H1 (cell line): ENCODE data around the gene CCDC116. TPM values are rescaled to one million over a fixed set of nuclear protein-coding genes. Genes with fewer than 3 reads are reported as not detected.

ENCODE experiments used
- CTCF ChIA-PET: fragments of 300-600 bp; sonication (Branson Sonifier 250); formaldehyde crosslinking; loops from one replicate; lab custom pipeline; 2021; ENCODE audit not compliant: partially characterized antibody; lab: Charles Lee
- POLR2A ChIA-PET: fragments of 300-600 bp; sonication (Branson Sonifier 250); formaldehyde crosslinking; loops from one replicate; lab custom pipeline; 2021; ENCODE audit warnings: inconsistent platforms; ENCODE audit not compliant: partially characterized antibody; lab: Charles Lee
- DNase-seq, 2 experiments: peaks; one replicate each; pipeline versions ENCODE4 v3.0.0 to v3.0.0-alpha.2; 2010 to 2022; ENCODE audit warnings: low spot score in 2 of 2, low read depth in 1 of 2, mixed read lengths in 1 of 2
- FAIRE-seq: peaks from 2 replicates; lab custom pipeline; 2011; peaks lifted over from hg19 to GRCh38; lab: Jason Lieb, UNC
- H2AFZ ChIP-seq: 2 replicates; pipeline ENCODE4 v1.8.1; 2012; ENCODE audit warnings: low read length, inconsistent platforms
- H2AK5ac ChIP-seq: 2 replicates; pipeline ENCODE4 v1.6.1; 2013; ENCODE audit warnings: low read depth, low read length
- H2BK120ac ChIP-seq: replicated peaks from 2 replicates; pipeline ENCODE3; 2013; ENCODE audit warnings: low read depth, low read length, inconsistent platforms
- H2BK12ac ChIP-seq: 2 replicates; pipeline ENCODE4 v1.6.1; 2013; ENCODE audit warnings: low read depth, low read length
- H2BK15ac ChIP-seq: 2 replicates; pipeline ENCODE4 v1.6.1; 2013; ENCODE audit warnings: low read length
- H2BK20ac ChIP-seq: 2 replicates; pipeline ENCODE4 v1.6.1; 2013; ENCODE audit warnings: low read length
- H2BK5ac ChIP-seq: 2 replicates; pipeline ENCODE4 v1.6.1; 2013; ENCODE audit warnings: low read depth, low read length
- H3K14ac ChIP-seq: 2 replicates; pipeline ENCODE4 v1.6.1; 2013; ENCODE audit warnings: inconsistent platforms; ENCODE audit not compliant: insufficient read length
- H3K18ac ChIP-seq: 2 replicates; pipeline ENCODE4 v1.6.1; 2013; ENCODE audit warnings: low read length; ENCODE audit errors: extremely low read depth
- H3K23ac ChIP-seq: 2 replicates; pipeline ENCODE4 v1.6.1; 2013; ENCODE audit warnings: inconsistent platforms; ENCODE audit not compliant: insufficient read length
- H3K23me2 ChIP-seq: 2 replicates; pipeline ENCODE4 v1.6.1; 2013; ENCODE audit warnings: low read depth, low read length
- H3K27ac ChIP-seq: 2 replicates; pipeline ENCODE4 v1.6.1; 2011; ENCODE audit warnings: low read depth, low read length, inconsistent platforms
- H3K27me3 ChIP-seq, 4 experiments: replicated peaks in 1 of 4; 1 replicate in 1 of 4; 2 replicates in 3 of 4; pipeline versions ENCODE4 v1.6.1 to v1.8.1; 2011 to 2013; ENCODE audit warnings: low read length in 3 of 4, mild to moderate bottlenecking in 3 of 4, inconsistent platforms in 2 of 4, mixed read lengths in 2 of 4, moderate library complexity in 1 of 4; ENCODE audit not compliant: control insufficient read depth in 3 of 4, insufficient read depth in 3 of 4; ENCODE audit errors: extremely low read depth in 1 of 4
- H3K36me3 ChIP-seq, 4 experiments: 2 replicates each; pipeline versions ENCODE4 v1.6.1 to v1.8.1; 2011 to 2013; ENCODE audit warnings: mild to moderate bottlenecking in 4 of 4, low read length in 3 of 4, moderate library complexity in 2 of 4, control low read depth in 1 of 4, inconsistent platforms in 1 of 4; ENCODE audit not compliant: insufficient read depth in 4 of 4, control insufficient read depth in 2 of 4
- H3K4ac ChIP-seq: replicated peaks from 2 replicates; pipeline ENCODE3; 2013; ENCODE audit warnings: low read length, low read depth, mixed read lengths, inconsistent platforms; ENCODE audit not compliant: insufficient read length
- H3K4me1 ChIP-seq, 4 experiments: replicated peaks in 1 of 4; 1 replicate in 1 of 4; 2 replicates in 3 of 4; pipeline versions ENCODE4 v1.6.1 to v1.8.1; 2011 to 2013; ENCODE audit warnings: low read length in 3 of 4, inconsistent platforms in 2 of 4, mixed read lengths in 1 of 4; ENCODE audit not compliant: insufficient read depth in 4 of 4, control insufficient read depth in 3 of 4
- H3K4me2 ChIP-seq, 2 experiments: 2 replicates each; pipeline versions ENCODE4 v1.6.1 to v1.8.1; 2011 to 2013; ENCODE audit warnings: low read depth in 2 of 2, low read length in 2 of 2, control low read depth in 1 of 2, inconsistent platforms in 1 of 2, mild to moderate bottlenecking in 1 of 2; ENCODE audit not compliant: insufficient read depth in 1 of 2
- H3K4me3 ChIP-seq, 4 experiments: fragments of 200-600, 300-600 bp in 1 of 4; sonication (generic), shearing (Covaris generic), sonication (Bioruptor Twin) in 1 of 4; 2 replicates each; pipeline versions ENCODE4 v1.5.1 to v1.8.1; 2011 to 2016; ENCODE audit warnings: low read length in 4 of 4, low read depth in 3 of 4, control low read depth in 2 of 4, inconsistent platforms in 2 of 4, mild to moderate bottlenecking in 2 of 4, mixed read lengths in 1 of 4, moderate library complexity in 1 of 4; ENCODE audit not compliant: insufficient read depth in 2 of 4; ENCODE audit errors: extremely low read depth in 1 of 4
- H3K56ac ChIP-seq: replicated peaks from 2 replicates; pipeline ENCODE3; 2013; ENCODE audit warnings: low read depth, mild to moderate bottlenecking, mixed read lengths, low read length, inconsistent platforms; ENCODE audit not compliant: insufficient read length
- H3K79me1 ChIP-seq: 2 replicates; pipeline ENCODE4 v1.6.1; 2013; ENCODE audit warnings: low read depth, low read length, control low read depth
- H3K79me2 ChIP-seq, 2 experiments: 2 replicates each; pipeline versions ENCODE4 v1.6.1 to v1.8.1; 2012 to 2013; ENCODE audit warnings: low read length in 2 of 2, mild to moderate bottlenecking in 2 of 2, inconsistent platforms in 1 of 2; ENCODE audit not compliant: insufficient read depth in 2 of 2, control insufficient read depth in 1 of 2
- H3K9ac ChIP-seq, 4 experiments: replicated peaks in 1 of 4; 1 replicate in 1 of 4; 2 replicates in 3 of 4; pipeline versions ENCODE4 v1.6.1 to v1.8.1; 2011 to 2013; ENCODE audit warnings: low read depth in 3 of 4, low read length in 3 of 4, control low read depth in 2 of 4, mild to moderate bottlenecking in 2 of 4, moderate library complexity in 2 of 4, inconsistent platforms in 1 of 4; ENCODE audit errors: extremely low read depth in 1 of 4
- H3K9me3 ChIP-seq, 2 experiments: 2 replicates each; pipeline versions ENCODE4 v1.6.1 to v1.8.1; 2012 to 2013; ENCODE audit warnings: mild to moderate bottlenecking in 2 of 2, moderate library complexity in 2 of 2, control low read depth in 1 of 2, inconsistent platforms in 1 of 2, low read depth in 1 of 2, low read length in 1 of 2, mixed read lengths in 1 of 2; ENCODE audit not compliant: insufficient read depth in 2 of 2
- H4K20me1 ChIP-seq, 2 experiments: replicated peaks in 1 of 2; 2 replicates each; pipeline versions ENCODE3 to v1.8.1; 2011 to 2013; ENCODE audit warnings: inconsistent platforms in 2 of 2, low read length in 2 of 2, mild to moderate bottlenecking in 1 of 2; ENCODE audit not compliant: insufficient read depth in 2 of 2, control insufficient read depth in 1 of 2
- H4K5ac ChIP-seq: 2 replicates; pipeline ENCODE4 v1.6.1; 2013; ENCODE audit warnings: low read length, low read depth, mixed read lengths, inconsistent platforms; ENCODE audit not compliant: insufficient read length
- H4K8ac ChIP-seq: 2 replicates; pipeline ENCODE4 v1.8.0; 2013; ENCODE audit warnings: mild to moderate bottlenecking, moderate library complexity, low read length, inconsistent platforms; ENCODE audit not compliant: insufficient read depth; ENCODE audit errors: extremely low read depth
- H4K91ac ChIP-seq: replicated peaks from 2 replicates; pipeline ENCODE3; 2013; ENCODE audit warnings: low read length, mixed read lengths, inconsistent platforms; ENCODE audit not compliant: insufficient read length
- TAF1 ChIP-seq: IDR thresholded peaks from 2 replicates; pipeline ENCODE4 v1.6.1; 2011; ENCODE audit warnings: mild to moderate bottlenecking, low read depth, low read length
- WGBS, 2 experiments: shearing (Covaris generic) in 1 of 2; methylation state at CpG; one replicate each; pipeline versions ENCODE4 v1.1.6 to v1.1.7; 2013 to 2015; ENCODE audit warnings: low lambda C conversion rate in 2 of 2, mixed read lengths in 2 of 2, inconsistent platforms in 1 of 2, low coverage in 1 of 2, missing lambda C conversion rate in 1 of 2; ENCODE audit not compliant: insufficient replicate concordance in 2 of 2, insufficient coverage in 1 of 2, insufficient read length in 1 of 2; ENCODE audit errors: extremely low coverage in 1 of 2, missing lambda C conversion rate in 1 of 2; 5-methylcytosine and 5-hydroxymethylcytosine counted together
- polyA plus RNA-seq, 7 experiments: library from polyadenylated mRNA; depleted of rRNA in 3 of 7; stranded (reverse) in 5 of 7; unstranded in 2 of 7; fragments of >200 nt in 5 of 7; fragments of 200-250 nt in 2 of 7; gene quantifications; 1 replicate in 5 of 7; 2 replicates in 1 of 7; 4 replicates in 1 of 7; pipeline versions ENCODE4 v1.2.1 to v1.2.3, GENCODE V29; 2011 to 2013; ENCODE audit warnings: missing spikeins in 2 of 7, mixed read lengths in 2 of 7
- total RNA-seq: library from RNA; stranded (reverse); fragmentation: NEBNext Ultra II Directional; extraction: Animal tissue kit (Norgen Biotek cat#: 25700); gene quantifications from 2 replicates; pipeline ENCODE4 v1.2.1, GENCODE V29; 2021

Gene CCDC116
- total and polyA plus RNA-seq, 2 of the 8 experiments (the other 6 are each of a cell fraction or from before 2014, with no cell fraction given), result 0.08 TPM; not detected in 1

DNA sequence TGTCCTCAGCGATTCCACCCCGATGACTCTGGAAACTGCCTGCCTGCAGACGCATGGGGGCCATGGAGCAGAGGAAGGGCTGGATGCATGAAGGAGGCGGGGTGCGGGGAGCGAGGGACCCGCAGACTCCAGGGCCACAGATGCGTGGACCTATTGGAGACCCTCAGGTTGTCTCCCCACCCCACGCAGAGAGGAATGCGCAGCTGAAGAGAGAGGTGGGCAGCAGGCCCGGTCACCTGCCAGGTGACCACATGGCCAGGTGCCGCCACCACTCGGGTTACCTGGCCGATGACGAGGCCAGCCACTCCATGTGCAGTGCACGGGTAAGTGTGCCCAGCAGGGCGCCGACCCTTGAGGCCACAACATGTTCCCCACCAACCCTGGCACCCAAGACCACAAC lies 371 bp downstream of the CCDC116 start:
- H2BK20ac ChIP-seq, result no peak overlapping the region
- H3K23me2 ChIP-seq, result no peaks in the 10 kb centered on the region; the same call in 1 of the 2 replicates
- H4K5ac ChIP-seq, result no peak overlapping the region
- no peak overlapping the region for H3K9ac ChIP-seq
- no peaks in the 10 kb centered on the region; a peak in 1 of 4 replicates for H3K9me3 ChIP-seq
- no peak overlapping the region for H3K4me3 ChIP-seq
- H3K4me2 ChIP-seq, result no peak overlapping the region
- DNase-seq (no peak), FAIRE-seq (no peak)
- whole genome bisulfite sequencing, 2 experiments, result 99% methylated on average over 18 of the region's 18 CpGs; no CpG with 5 or more reads in 1 of the 2 experiments
- CTCF ChIA-PET, result interaction anchor here (22.2 to 24.1 kb wide), 2 partner anchors 6 to 10 kb away, joined by 499 read pairs; partner anchors contain the start of genes CCDC116, SDF2L1 and YDJC
- H3K4ac ChIP-seq, result no peak overlapping the region
- no peak overlapping the region for H3K18ac ChIP-seq
- H3K27me3 ChIP-seq, result no peaks in the 10 kb centered on the region; a peak in 2 of 7 replicates
- POLR2A ChIA-PET, result interaction anchor here (10.2 kb wide), 1 partner anchor 10 kb away, joined by 74 read pairs; the partner anchor contains the start of gene SDF2L1
- no peak overlapping the region for H4K91ac ChIP-seq
- H2BK12ac ChIP-seq, result no peak overlapping the region
- no peak overlapping the region for H3K23ac ChIP-seq
- peaks cover 0 to 3% (median 2%) of the 10 kb centered on the region in 4 experiments; a peak in 2 of 7 replicates for H3K4me1 ChIP-seq
- H2AFZ ChIP-seq, result no peak overlapping the region
- no peak overlapping the region for H3K27ac ChIP-seq
- no peak overlapping the region for H4K8ac ChIP-seq
- no peak overlapping the region for H2BK5ac ChIP-seq
- no peak overlapping the region for H3K56ac ChIP-seq
- H3K36me3 ChIP-seq, result peaks cover 0 to 6% (median 2%) of the 10 kb centered on the region in 4 experiments; a peak in 2 of 8 replicates
- peaks cover 0 to 6% of the 10 kb centered on the region in 2 experiments; a peak in 1 of 4 replicates for H3K79me2 ChIP-seq
- H4K20me1 ChIP-seq, result peaks cover 2 to 8% of the 10 kb centered on the region in 2 experiments
- H2BK120ac ChIP-seq, result no peak overlapping the region
- no peaks in the 10 kb centered on the region for H3K79me1 ChIP-seq
- no peak overlapping the region for H2BK15ac ChIP-seq
- H2AK5ac ChIP-seq, result no peak overlapping the region
- H3K14ac ChIP-seq, result no peak overlapping the region
- no peak for TF ChIP-seq TAF1
